DND-41 (cell line): Measurements from ENCODE around the gene TOLLIP.

Experiments used
- ATAC-seq: fragments of 200-7000 bp; cut with Tn5 transposase; 3 replicates; pipeline ENCODE4 v1.9.1; 2021; ENCODE audit warnings: low read depth; ENCODE audit not compliant: insufficient read depth
- DNase-seq: peaks from one replicate; pipeline ENCODE4 v3.0.0-alpha.2; 2020
- H2AFZ ChIP-seq: 2 replicates; pipeline ENCODE4 v1.6.0; 2012; ENCODE audit warnings: low read depth, low read length
- H3K27ac ChIP-seq: 2 replicates; pipeline ENCODE4 v1.5.1; 2012; ENCODE audit warnings: low read length, inconsistent platforms
- H3K27me3 ChIP-seq: fragments of 200-600 bp; sonication (generic); 2 replicates; pipeline ENCODE4 v1.6.0; 2012; ENCODE audit warnings: low read length, mild to moderate bottlenecking, inconsistent platforms; ENCODE audit not compliant: insufficient read depth, poor library complexity
- H3K36me3 ChIP-seq: 2 replicates; pipeline ENCODE4 v1.5.1; 2012; ENCODE audit warnings: low read length, inconsistent platforms; ENCODE audit not compliant: insufficient read depth
- H3K4me1 ChIP-seq: 2 replicates; pipeline ENCODE4 v1.5.1; 2012; ENCODE audit warnings: mild to moderate bottlenecking, low read length; ENCODE audit not compliant: insufficient read depth
- H3K4me2 ChIP-seq: 2 replicates; pipeline ENCODE4 v1.6.0; 2012; ENCODE audit warnings: mild to moderate bottlenecking, moderate library complexity, low read length, inconsistent platforms; ENCODE audit not compliant: insufficient read depth
- H3K4me3 ChIP-seq, 2 experiments: fragments of 200-600 bp in 1 of 2; shearing (Covaris generic) in 1 of 2; 2 replicates each; pipeline ENCODE4 v1.5.1; 2012 to 2016; ENCODE audit warnings: inconsistent platforms in 2 of 2, low read length in 2 of 2, mild to moderate bottlenecking in 2 of 2, low read depth in 1 of 2, moderate library complexity in 1 of 2
- H3K79me2 ChIP-seq: 2 replicates; pipeline ENCODE4 v1.6.0; 2012; ENCODE audit warnings: low read length, inconsistent platforms; ENCODE audit not compliant: insufficient read depth
- H3K9ac ChIP-seq: 2 replicates; pipeline ENCODE4 v1.6.0; 2012; ENCODE audit warnings: low read depth, mild to moderate bottlenecking, inconsistent platforms, low read length, moderate library complexity
- H3K9me3 ChIP-seq: 2 replicates; pipeline ENCODE4 v1.5.1; 2012; ENCODE audit warnings: low read length, moderate library complexity, mild to moderate bottlenecking, inconsistent platforms; ENCODE audit not compliant: insufficient read depth, severe bottlenecking
- H4K20me1 ChIP-seq: 2 replicates; pipeline ENCODE4 v1.6.0; 2012; ENCODE audit warnings: low read length; ENCODE audit not compliant: insufficient read depth
- CTCF ChIP-seq: IDR thresholded peaks from 2 replicates; pipeline ENCODE4 v1.5.1; 2012; ENCODE audit warnings: borderline replicate concordance, low read length, moderate library complexity, mild to moderate bottlenecking; ENCODE audit not compliant: poor library complexity, severe bottlenecking; ENCODE audit errors: extremely low read depth
- EZH2 ChIP-seq: IDR thresholded peaks from 3 replicates; pipeline ENCODE4 v1.6.1; 2012; ENCODE audit warnings: borderline replicate concordance, low read depth, mild to moderate bottlenecking, moderate library complexity, low read length, inconsistent platforms; ENCODE audit not compliant: severe bottlenecking

The TOLLIP gene

GRCh38 chr11:1296287-1296686 lies 13.1 kb downstream of the TOLLIP start:
- H3K27me3 ChIP-seq, result no peaks in the 10 kb centered on the region
- H3K9ac ChIP-seq, result no peak overlapping the region
- H3K79me2 ChIP-seq, result peaks cover 61% of the 10 kb centered on the region
- TF ChIP-seq CTCF, result no peak
- no peak for TF ChIP-seq EZH2
- H2AFZ ChIP-seq, result no peak overlapping the region
- no peak overlapping the region for H3K27ac ChIP-seq
- no peak for DNase-seq
- H3K4me3 ChIP-seq, result no peak overlapping the region
- peaks cover 59% of the 10 kb centered on the region for H4K20me1 ChIP-seq
- no peaks in the 10 kb centered on the region for H3K4me1 ChIP-seq
- H3K36me3 ChIP-seq, result peaks cover 42% of the 10 kb centered on the region
- ATAC-seq, result no peak
- H3K4me2 ChIP-seq, result no peak overlapping the region
- H3K9me3 ChIP-seq, result no peaks in the 10 kb centered on the region

GRCh38 chr11:1295591-1295990 lies 13.8 kb downstream of the TOLLIP start:
- H4K20me1 ChIP-seq, result peaks cover 59% of the 10 kb centered on the region

GRCh38 chr11:1295086-1295485 lies 14.3 kb downstream of the TOLLIP start:
- Histone ChIP-seq H3K27ac (no peak overlapping the region), H3K36me3 (peaks cover 50% of the 10 kb centered on the region), H3K79me2 (peaks cover 49% of the 10 kb centered on the region), H3K4me3 (no peak overlapping the region), H2AFZ (no peak overlapping the region), H3K9me3 (no peaks in the 10 kb centered on the region), H3K4me2 (no peak overlapping the region), H3K27me3 (no peaks in the 10 kb centered on the region), H3K4me1 (no peaks in the 10 kb centered on the region), H4K20me1 (peaks cover 61% of the 10 kb centered on the region), H3K9ac (no peak overlapping the region)
- ATAC-seq (no peak), DNase-seq (no peak)
- no peak for TF ChIP-seq EZH2
- no peak for TF ChIP-seq CTCF

More at GRCh38 chr11:1295591-1295990, 13.8 kb downstream of the TOLLIP start:
- Histone ChIP-seq H3K4me3 (no peak overlapping the region), H3K9me3 (no peaks in the 10 kb centered on the region), H3K27me3 (no peaks in the 10 kb centered on the region), H3K27ac (no peak overlapping the region), H2AFZ (no peak overlapping the region), H3K9ac (no peak overlapping the region), H3K4me1 (no peaks in the 10 kb centered on the region), H3K4me2 (no peak overlapping the region), H3K36me3 (peaks cover 45% of the 10 kb centered on the region), H3K79me2 (peaks cover 54% of the 10 kb centered on the region)
- no peak for ATAC-seq
- no peak for TF ChIP-seq EZH2
- no peak for TF ChIP-seq CTCF
- no peak for DNase-seq

- H3K27me3 ChIP-seq, result no peaks in the 10 kb centered on the region
- peak; percentile 62; the same call in 2 of the 3 replicates for ATAC-seq
Measured at GRCh38 chr11:1293619-1294015, 15.8 kb downstream of the TOLLIP start.

More at GRCh38 chr11:1293619-1294015, 15.8 kb downstream of the TOLLIP start:
- H3K79me2 ChIP-seq, result peaks cover 36% of the 10 kb centered on the region
- peaks cover 62% of the 10 kb centered on the region for H3K36me3 ChIP-seq
- no peak overlapping the region for H3K27ac ChIP-seq
- TF ChIP-seq EZH2 (no peak), CTCF (peak; percentile 55)
- H4K20me1 ChIP-seq, result peaks cover 61% of the 10 kb centered on the region
- no peak overlapping the region for H3K4me2 ChIP-seq
- no peaks in the 10 kb centered on the region for H3K4me1 ChIP-seq
- DNase-seq, result no peak
- no peak overlapping the region for H3K9ac ChIP-seq
- no peak overlapping the region for H2AFZ ChIP-seq
- H3K9me3 ChIP-seq, result no peaks in the 10 kb centered on the region
- H3K4me3 ChIP-seq, result no peak overlapping the region
